Tibial nerve (tissue), 4 donors: ENCODE data around the gene OOSP1.

Experiments
- CTCF ChIP-seq, 5 experiments: fragments of 200-600 bp in 3 of 5; fragments of 450-650 bp in 2 of 5; sonication (generic) in 3 of 5; IDR thresholded peaks; one replicate each; pipeline ENCODE4 v1.5.1; 2016 to 2019; ENCODE audit warnings: antibody characterized with exemption in 5 of 5, mild to moderate bottlenecking in 3 of 5, moderate library complexity in 2 of 5
- EP300 ChIP-seq, 2 donors: sonication (generic); formaldehyde crosslinking; IDR thresholded peaks; one replicate each; pipeline ENCODE4 v1.6.1; 2017; ENCODE audit warnings: antibody characterized with exemption in 2 of 2, mild to moderate bottlenecking in 1 of 2
- POLR2A ChIP-seq, 2 donors: fragments of 450-650 bp; IDR thresholded peaks; one replicate each; pipeline ENCODE4 v1.6.1; 2017; ENCODE audit warnings: antibody characterized with exemption in 2 of 2, mild to moderate bottlenecking in 2 of 2, moderate library complexity in 2 of 2

- no peak for TF ChIP-seq CTCF (IDR thresholded peaks at IDR 0.05)
- no peak for TF ChIP-seq POLR2A (IDR thresholded peaks at IDR 0.05)
- TF ChIP-seq EP300 (IDR thresholded peaks at IDR 0.05) = no peak
Measured at GRCh38 chr11:59965424-59965823, 27.2 kb downstream of the OOSP1 start.
